Measurements from ENCODE around the gene HNRNPH2. TPM values are rescaled to one million over a fixed set of nuclear protein-coding genes. Genes with fewer than 3 reads are reported as not detected.

HNRNPH2 gene
- total and polyA plus RNA-seq, 10 of the 15 experiments (the other 5 are each of a cell fraction or from before 2014, with no cell fraction given): 34.5 to 102 (median 61.4) TPM

- TF ChIP-seq, protein P1, sequence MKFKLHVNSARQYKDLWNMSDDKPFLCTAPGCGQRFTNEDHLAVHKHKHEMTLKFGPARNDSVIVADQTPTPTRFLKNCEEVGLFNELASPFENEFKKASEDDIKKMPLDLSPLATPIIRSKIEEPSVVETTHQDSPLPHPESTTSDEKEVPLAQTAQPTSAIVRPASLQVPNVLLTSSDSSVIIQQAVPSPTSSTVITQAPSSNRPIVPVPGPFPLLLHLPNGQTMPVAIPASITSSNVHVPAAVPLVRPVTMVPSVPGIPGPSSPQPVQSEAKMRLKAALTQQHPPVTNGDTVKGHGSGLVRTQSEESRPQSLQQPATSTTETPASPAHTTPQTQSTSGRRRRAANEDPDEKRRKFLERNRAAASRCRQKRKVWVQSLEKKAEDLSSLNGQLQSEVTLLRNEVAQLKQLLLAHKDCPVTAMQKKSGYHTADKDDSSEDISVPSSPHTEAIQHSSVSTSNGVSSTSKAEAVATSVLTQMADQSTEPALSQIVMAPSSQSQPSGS (IDR thresholded peaks at IDR 0.05; ENCODE audit: low read length): peak; percentile 41; the same call in 1 of the 2 replicates
- TF ChIP-seq STAT3 (IDR thresholded peaks at IDR 0.05; ENCODE audit: low read depth, low read length) (no peak), CEBPB (IDR thresholded peaks at IDR 0.05; ENCODE audit: borderline replicate concordance in 1 of 2, low read depth in 2 of 2, low read length in 2 of 2) (no peak), IKZF1 (conservative IDR thresholded peaks at IDR 0.05) (peak; percentile 88), CHD2 (IDR thresholded peaks at IDR 0.05; ENCODE audit: borderline replicate concordance, low read depth, low read length) (no peak), MYC (IDR thresholded peaks at IDR 0.05; ENCODE audit: insufficient read depth, insufficient read length, insufficient replicate concordance, low read length, severe bottlenecking) (peak; percentile 78)
- TF ChIP-seq, protein P2, sequence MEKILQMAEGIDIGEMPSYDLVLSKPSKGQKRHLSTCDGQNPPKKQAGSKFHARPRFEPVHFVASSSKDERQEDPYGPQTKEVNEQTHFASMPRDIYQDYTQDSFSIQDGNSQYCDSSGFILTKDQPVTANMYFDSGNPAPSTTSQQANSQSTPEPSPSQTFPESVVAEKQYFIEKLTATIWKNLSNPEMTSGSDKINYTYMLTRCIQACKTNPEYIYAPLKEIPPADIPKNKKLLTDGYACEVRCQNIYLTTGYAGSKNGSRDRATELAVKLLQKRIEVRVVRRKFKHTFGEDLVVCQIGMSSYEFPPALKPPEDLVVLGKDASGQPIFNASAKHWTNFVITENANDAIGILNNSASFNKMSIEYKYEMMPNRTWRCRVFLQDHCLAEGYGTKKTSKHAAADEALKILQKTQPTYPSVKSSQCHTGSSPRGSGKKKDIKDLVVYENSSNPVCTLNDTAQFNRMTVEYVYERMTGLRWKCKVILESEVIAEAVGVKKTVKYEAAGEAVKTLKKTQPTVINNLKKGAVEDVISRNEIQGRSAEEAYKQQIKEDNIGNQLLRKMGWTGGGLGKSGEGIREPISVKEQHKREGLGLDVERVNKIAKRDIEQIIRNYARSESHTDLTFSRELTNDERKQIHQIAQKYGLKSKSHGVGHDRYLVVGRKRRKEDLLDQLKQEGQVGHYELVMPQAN (conservative IDR thresholded peaks at IDR 0.05): peak; percentile 60; the same call in 1 of the 2 replicates
Measured at GRCh38 chrX:101390664-101391525, 17.1 kb upstream of the HNRNPH2 start, which contains the start of gene RPL36A (continued).
